NT2/D1 (cell line): Measurements from ENCODE around the gene ACSL4.

Experiments used
- DNase-seq: peaks from one replicate; pipeline ENCODE4 v3.0.0-alpha.2; 2011; ENCODE audit warnings: low read depth, low spot score
- H3K27me3 ChIP-seq: 2 replicates; pipeline ENCODE4 v1.6.0; 2011; ENCODE audit warnings: mild to moderate bottlenecking; ENCODE audit not compliant: insufficient read length, insufficient read depth
- H3K36me3 ChIP-seq: 2 replicates; pipeline ENCODE4 v1.6.1; 2011; ENCODE audit warnings: mild to moderate bottlenecking, low read length, mixed read lengths; ENCODE audit not compliant: insufficient read depth, insufficient read length
- H3K4me1 ChIP-seq: 2 replicates; pipeline ENCODE4 v1.5.1; 2011; ENCODE audit not compliant: insufficient read depth, insufficient read length
- H3K4me3 ChIP-seq: 2 replicates; pipeline ENCODE4 v1.5.1; 2011; ENCODE audit warnings: low read depth; ENCODE audit not compliant: insufficient read length
- H3K9ac ChIP-seq: 2 replicates; pipeline ENCODE4 v1.6.0; 2011; ENCODE audit warnings: low read depth; ENCODE audit not compliant: insufficient read length
- H3K9me3 ChIP-seq: 2 replicates; pipeline ENCODE4 v1.5.1; 2011; ENCODE audit warnings: mild to moderate bottlenecking, low read length; ENCODE audit not compliant: insufficient read depth
- SUZ12 ChIP-seq: IDR thresholded peaks from 2 replicates; pipeline ENCODE4 v1.6.1; 2011; ENCODE audit not compliant: insufficient read length, insufficient read depth; ENCODE audit errors: extremely low read depth
- YY1 ChIP-seq: IDR thresholded peaks from 2 replicates; pipeline ENCODE4 v1.6.1; 2011; ENCODE audit not compliant: insufficient read length, insufficient read depth
- ZNF274 ChIP-seq: IDR thresholded peaks from 2 replicates; pipeline ENCODE4 v1.6.1; 2011; ENCODE audit warnings: mild to moderate bottlenecking, low read depth, low read length

Gene ACSL4

DNA sequence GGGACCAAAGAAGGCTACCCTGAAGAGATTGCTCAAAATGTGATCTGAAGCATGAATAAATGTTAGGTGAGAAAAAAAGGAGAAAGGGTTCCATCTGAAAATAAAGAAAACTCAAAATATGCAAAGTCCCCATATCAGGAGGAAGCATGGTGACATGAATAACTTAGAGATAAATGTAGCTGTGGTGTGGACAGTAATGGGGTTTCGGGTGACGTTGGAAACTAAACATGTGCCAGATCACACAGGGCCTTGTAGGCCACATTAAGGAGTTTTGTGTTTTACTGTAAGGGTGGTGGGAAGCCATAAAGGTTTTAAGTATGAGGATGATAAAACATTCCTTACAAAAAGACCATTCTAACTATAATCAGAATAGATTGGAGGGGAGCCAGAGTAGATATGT lies 40.3 kb upstream of the ACSL4 start:
- Histone ChIP-seq H3K9ac (no peak overlapping the region), H3K4me3 (no peak overlapping the region), H3K9me3 (no peaks in the 10 kb centered on the region), H3K4me1 (no peaks in the 10 kb centered on the region), H3K27me3 (no peaks in the 10 kb centered on the region), H3K36me3 (no peaks in the 10 kb centered on the region)
- TF ChIP-seq ZNF274, result no peak
- TF ChIP-seq SUZ12, result no peak
- no peak for TF ChIP-seq YY1
- DNase-seq, result no peak

DNA sequence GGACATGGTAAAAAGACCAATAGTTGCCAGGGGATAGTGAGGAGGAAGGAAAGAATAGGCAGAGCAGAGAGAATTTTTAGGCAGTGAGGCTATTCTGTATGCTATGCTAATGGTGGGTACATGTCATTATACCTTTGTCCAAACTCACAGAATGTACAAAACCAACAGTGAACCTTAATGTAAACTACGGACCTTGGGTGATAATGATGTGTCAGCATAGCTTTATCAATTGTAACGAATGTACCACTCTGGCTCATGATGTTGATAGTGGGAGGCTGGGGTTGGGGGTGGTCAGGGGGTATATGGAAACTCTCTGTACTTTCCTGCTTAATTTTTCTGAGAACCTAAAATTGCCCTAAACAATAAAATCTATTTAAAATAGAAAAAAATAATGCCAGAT lies 37.7 kb upstream of the ACSL4 start:
- Histone ChIP-seq H3K9ac (no peak overlapping the region), H3K4me1 (no peaks in the 10 kb centered on the region), H3K9me3 (no peaks in the 10 kb centered on the region), H3K36me3 (no peaks in the 10 kb centered on the region), H3K4me3 (no peak overlapping the region), H3K27me3 (no peaks in the 10 kb centered on the region)
- no peak for TF ChIP-seq SUZ12
- no peak for TF ChIP-seq ZNF274
- no peak for TF ChIP-seq YY1
- no peak for DNase-seq

DNA sequence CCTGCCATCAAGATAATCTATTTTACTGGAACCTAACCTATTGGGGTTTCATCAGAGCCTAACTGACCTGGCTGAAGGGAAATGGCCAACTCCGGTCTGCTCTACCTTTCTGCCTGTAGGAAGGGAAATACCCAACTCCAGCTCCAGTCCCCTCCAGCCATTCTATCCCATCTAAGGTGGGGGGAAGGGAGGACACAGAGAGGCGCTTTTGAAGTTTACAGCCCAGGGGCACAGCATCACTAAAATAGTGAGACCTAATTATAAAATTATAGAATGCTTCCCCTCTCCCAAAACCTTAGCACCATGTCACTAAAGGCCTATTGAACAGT lies 27.8 kb upstream of the ACSL4 start:
- TF ChIP-seq SUZ12 (no peak), YY1 (no peak), ZNF274 (no peak)
- Histone ChIP-seq H3K9ac (no peak overlapping the region), H3K36me3 (no peaks in the 10 kb centered on the region), H3K4me3 (no peak overlapping the region), H3K4me1 (no peaks in the 10 kb centered on the region), H3K9me3 (0 out of 2 replicates have a peak, but pooled peaks cover 5% of the 10 kb centered on the region), H3K27me3 (no peaks in the 10 kb centered on the region)
- DNase-seq, result no peak

DNA sequence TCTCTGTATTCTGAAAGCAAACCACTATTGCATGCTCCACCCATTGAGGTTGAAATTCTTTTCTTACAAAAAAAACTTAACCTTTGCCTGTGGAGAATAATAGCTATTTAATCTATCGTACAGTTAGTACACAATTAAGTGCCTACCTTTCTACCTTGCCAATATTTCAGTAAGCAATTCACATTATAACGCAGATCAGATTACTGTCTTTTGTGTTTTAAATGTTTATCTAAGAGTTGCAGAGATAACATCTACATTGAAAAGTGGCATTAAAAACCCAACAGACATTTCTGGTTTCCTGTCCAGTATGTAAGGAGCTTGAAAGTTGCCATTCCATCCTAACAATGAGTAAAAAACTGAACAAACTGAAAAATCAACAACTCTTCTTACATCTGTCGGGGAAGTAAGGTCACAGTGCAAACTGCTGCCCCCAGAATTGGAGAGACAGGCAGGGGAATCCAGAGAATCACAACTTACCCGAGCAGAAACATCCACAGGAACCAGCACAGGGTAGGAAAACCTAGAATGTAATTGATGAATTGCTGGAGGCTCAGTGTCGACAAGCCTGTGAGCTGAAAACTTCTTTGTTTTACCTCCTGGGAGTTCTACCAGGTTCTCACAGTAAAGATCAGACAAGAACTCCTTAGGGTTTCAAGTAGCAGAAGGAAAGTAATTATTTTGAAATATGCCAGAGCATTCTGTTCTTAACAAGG lies 27.3 kb upstream of the ACSL4 start:
- Histone ChIP-seq H3K27me3 (no peaks in the 10 kb centered on the region), H3K36me3 (no peaks in the 10 kb centered on the region), H3K4me3 (no peak overlapping the region), H3K9ac (no peak overlapping the region), H3K9me3 (0 out of 2 replicates have a peak, but pooled peaks cover 5% of the 10 kb centered on the region), H3K4me1 (no peaks in the 10 kb centered on the region)
- no peak for DNase-seq
- TF ChIP-seq YY1, result no peak
- TF ChIP-seq ZNF274, result no peak
- TF ChIP-seq SUZ12, result no peak

DNA sequence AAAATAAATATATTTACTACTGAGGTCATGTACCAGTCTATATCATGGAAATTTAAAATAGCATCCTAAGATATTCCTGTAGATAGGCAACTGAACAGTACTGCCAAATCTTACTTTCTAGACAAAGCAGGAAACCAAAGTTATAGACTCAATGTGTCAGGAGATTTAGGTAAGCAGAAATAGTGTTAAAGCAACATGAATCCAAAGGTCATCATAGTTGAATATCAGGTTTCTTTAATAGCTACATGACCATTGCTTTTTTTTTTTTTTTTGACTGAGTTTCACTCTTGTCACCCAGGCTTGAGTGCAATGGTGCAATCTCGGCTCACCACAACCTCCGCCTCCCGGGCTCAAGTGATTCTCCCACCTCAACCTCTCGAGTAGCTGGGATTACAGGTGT lies 20.2 kb upstream of the ACSL4 start:
- DNase-seq, result no peak
- H3K4me1 ChIP-seq, result no peaks in the 10 kb centered on the region
- no peaks in the 10 kb centered on the region for H3K27me3 ChIP-seq

DNA sequence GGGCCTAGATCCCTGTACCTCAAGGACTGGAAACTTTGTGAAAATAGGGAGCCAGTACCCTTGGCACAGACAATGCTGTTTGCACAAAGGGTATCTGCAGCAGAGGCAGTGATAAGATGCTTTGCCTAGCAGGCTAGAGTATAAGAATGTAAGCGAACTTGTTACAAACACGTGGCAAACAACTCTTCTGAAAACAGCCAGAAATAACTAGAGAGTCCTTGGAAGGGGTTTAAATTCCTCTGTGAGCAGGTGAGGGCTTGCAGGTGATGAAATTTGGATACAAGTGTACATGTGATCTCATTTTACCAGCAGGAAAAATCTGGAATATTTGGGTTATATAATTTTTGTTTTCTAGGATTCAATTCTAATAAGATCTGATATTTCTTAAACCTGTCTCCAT lies 18.6 kb upstream of the ACSL4 start:
- TF ChIP-seq SUZ12 (no peak), YY1 (no peak), ZNF274 (no peak)
- DNase-seq, result no peak
- peaks cover 5% of the 10 kb centered on the region; the same call in 1 of the 2 replicates for H3K9me3 ChIP-seq

More for the DNA sequence above, 20.2 kb upstream of the ACSL4 start:
- Histone ChIP-seq H3K4me3 (no peak overlapping the region), H3K9ac (no peak overlapping the region), H3K36me3 (no peaks in the 10 kb centered on the region), H3K9me3 (peaks cover 5% of the 10 kb centered on the region; the same call in 1 of the 2 replicates)
- TF ChIP-seq YY1, result no peak
- TF ChIP-seq ZNF274, result no peak
- no peak for TF ChIP-seq SUZ12

DNA sequence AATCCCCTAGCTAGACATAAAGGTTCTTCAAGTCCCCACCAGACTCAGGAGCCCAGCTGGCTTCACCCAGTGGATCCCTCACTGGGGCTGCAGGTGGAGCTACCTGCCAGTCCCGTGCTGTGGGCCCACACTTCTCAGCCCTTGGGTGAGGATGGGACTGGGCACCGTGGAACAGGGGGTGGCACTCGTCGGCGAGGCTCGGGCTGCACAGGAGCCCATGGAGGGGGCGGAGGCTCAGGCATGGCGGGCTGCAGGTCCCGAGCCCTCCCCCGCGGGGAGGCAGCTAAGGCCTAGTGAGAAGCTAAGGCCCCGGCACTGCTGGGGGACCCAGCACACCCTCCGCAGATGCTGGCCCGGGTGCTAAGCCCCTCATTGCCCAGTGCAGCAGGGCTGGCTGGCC lies 16.1 kb upstream of the ACSL4 start:
- no peaks in the 10 kb centered on the region for H3K4me1 ChIP-seq
- H3K9me3 ChIP-seq, result no peaks in the 10 kb centered on the region; the same call in 1 of the 2 replicates
- no peak for TF ChIP-seq YY1
- no peak for TF ChIP-seq SUZ12
- no peak for TF ChIP-seq ZNF274
- H3K36me3 ChIP-seq, result no peaks in the 10 kb centered on the region
- no peak overlapping the region for H3K9ac ChIP-seq
- H3K4me3 ChIP-seq, result no peak overlapping the region
- no peaks in the 10 kb centered on the region for H3K27me3 ChIP-seq
- DNase-seq, result no peak

More for the DNA sequence above, 18.6 kb upstream of the ACSL4 start:
- Histone ChIP-seq H3K9ac (no peak overlapping the region), H3K4me3 (no peak overlapping the region), H3K27me3 (no peaks in the 10 kb centered on the region), H3K4me1 (no peaks in the 10 kb centered on the region), H3K36me3 (no peaks in the 10 kb centered on the region)
